HG03521 (cell line): ENCODE measurements around the gene TLE4.
"Not testable (repeated sequence)": the region's sequence is repeated elsewhere in the genome, so short reads cannot be mapped to it uniquely, and the experiment has no call there.

Experiments used
- ATAC-seq: cut with Tn5 transposase; IDR thresholded peaks from one replicate; pipeline ENCODE4 v1.9.1; 2021; ENCODE audit warnings: mild to moderate bottlenecking, moderate library complexity; ENCODE audit not compliant: unreplicated experiment

Gene TLE4

DNA sequence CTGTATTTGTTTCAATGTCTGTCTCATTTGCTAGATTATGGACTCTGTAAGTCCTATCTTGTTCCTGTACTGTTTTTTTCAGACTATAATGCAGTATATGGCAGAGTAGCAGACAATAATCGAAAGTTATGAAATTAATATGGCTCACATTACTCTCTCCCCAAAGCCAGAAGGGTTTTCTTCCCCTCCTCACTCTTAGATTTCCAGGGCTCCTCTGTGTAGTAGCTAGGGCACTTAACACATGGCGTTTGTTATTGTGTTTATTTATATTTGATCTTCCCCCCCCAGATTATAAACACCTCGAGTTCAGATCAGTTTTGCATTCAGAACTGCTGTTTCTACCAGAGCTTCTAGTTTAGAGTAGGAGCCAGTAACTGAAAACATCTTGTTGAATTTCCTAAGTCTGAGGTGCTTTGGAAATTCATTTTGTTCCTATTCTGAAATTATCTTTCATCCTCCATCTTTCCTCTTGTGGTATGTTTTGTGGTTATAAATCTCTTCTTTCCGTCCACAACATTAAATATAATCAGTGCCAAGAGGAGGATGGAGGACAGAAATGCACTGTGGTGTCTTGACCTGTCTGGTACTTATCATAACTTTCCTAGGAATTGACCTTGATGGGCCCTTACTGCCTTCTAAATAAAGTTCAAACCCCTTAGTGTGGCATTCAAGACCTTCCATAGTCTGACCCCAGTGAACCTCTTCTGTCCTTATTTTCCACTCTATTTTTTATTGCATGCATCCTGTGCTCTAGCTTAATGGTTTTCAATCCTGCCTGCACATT is 27.0 kb downstream of the TLE4 start:
- ATAC-seq: no peak

GRCh38 chr9:79600466-79600865 is 28.7 kb downstream of the TLE4 start:
- ATAC-seq: no peak

DNA sequence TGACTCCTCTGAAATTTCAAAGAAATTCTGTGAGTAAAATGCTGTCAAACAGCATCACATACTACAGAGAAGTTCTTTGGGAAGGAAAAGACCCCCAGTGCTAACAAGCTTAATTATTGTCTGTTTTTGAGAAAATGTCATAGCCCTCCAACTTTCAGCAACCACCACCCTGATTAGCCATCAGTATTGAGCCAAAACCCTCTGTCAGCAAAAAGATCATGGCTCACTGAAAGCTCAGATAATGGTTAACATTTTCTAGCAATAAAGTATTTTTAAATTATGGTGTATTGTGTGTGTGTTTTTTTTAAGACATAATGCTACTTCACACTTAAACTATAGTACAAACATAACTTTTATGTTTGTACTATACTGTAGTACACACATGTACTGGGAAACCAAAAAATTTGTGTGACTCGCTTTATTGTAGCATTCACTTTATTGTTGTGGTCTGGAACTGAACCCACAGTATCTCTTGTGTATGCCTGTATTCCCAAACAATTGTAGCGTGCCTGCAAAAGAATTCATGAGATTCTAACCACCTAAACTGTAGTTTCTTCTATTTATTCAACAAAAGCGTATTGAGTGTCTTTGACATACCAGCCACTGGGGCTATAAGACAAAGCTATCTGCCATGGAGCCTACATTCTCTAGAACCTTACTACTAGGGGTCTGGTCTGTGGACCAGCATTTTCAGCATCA is 31.6 kb downstream of the TLE4 start:
- no peak for ATAC-seq

DNA sequence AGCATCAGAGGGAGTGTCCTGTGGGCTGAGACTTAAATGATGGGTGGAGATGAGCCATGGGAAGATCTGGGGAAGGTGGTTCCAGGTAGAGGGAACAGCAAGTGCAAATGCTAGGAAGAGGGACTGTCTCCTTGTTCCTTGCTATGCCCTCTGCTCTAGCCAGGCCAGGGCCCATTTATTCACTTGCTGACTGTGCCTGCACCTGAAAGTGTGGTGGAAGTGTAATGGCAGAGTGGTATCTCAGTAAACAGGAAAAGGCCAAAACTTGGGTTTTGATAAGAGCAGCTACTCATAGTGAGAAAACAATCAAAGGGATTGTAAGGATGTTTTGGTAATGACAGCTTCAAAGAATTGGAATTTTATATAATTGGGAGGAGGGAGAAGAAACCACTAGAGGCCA is 32.4 kb downstream of the TLE4 start:
- no peak for ATAC-seq

DNA sequence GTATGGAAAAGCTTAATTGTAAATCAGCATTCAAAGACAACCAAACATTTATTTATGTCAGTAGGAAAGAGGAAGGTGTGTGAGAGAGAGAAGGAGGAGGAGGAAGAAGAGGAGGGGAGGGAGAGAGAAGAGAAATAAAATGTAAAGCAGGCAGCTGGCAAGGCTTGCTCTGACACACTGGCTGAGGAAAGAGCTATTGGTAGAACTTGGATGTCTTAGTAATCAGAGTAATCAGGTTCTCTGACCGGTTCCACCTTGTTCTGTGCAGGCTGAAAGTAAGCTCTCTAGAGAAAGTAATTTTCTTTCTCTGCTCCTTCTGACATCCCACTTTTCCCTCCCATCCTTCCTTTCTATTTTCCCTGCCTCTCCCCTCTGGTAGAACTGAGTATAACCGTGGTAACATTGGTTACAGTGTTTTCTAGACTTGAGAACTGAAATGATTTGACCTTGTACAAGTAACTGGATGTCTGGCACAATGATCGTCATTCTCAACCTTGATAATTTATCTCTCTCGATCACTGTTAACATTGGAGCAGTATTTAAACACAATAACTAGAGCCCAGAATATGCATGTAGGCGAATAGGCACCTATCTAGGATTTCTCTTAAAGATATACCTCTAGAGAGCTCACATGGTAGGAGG is 33.3 kb downstream of the TLE4 start:
- no peak for ATAC-seq

GRCh38 chr9:79606529-79606928 is 34.8 kb downstream of the TLE4 start:
- ATAC-seq: not testable (repeated sequence)

DNA sequence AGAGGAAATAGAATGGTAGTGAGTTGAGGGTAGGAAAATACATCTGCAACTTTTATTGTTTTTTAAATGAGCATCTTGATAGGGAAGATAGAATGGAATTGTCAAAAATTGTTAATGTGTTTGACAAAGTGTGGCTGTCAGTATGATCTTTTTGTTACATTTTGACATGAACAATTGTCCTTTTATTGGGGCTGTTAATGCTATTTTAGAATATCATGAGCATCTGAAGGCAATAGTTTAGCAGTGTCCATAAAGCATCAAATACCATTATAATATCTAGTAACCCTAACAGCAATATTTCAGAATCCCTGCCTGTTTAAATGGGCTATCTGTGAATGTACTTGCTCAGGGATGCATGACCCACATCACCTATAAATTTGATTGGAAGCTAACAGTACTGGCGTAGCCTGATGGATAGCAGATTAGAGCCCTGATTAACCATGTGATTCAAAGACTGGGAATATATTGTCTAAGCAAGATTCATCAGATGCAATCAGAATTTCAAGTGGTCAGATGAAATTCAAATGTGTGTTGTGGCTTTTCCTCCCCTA is 37.8 kb downstream of the TLE4 start:
- ATAC-seq: no peak

DNA sequence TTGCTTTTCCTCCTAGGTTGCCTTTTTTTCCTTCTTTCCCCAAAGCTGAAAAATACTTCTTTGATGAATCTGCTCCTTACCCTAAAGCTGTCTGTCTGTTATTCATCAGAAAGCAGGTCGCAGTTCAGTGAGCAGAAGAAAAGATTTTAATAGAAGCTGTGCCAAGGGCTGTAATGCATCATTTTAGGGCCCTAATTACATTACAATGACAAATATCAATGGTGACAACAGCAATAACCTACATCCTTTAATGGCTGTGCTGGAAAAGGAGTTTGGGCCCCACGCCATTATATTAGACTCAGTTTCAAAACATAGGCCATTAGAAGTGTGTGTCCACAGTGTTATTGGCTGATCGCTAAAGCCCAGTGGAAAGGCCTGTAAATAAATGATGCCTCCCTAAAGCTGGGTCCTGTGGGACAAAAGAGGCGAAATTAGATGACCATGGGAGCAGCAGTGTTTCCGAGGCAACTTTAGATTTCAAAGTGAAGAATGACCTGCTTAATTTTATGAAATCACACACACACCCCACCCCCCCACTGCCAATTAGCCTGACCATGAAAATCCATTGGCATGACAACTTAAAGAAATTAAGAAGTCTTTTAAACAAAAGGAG is 38.4 kb downstream of the TLE4 start:
- no peak for ATAC-seq

DNA sequence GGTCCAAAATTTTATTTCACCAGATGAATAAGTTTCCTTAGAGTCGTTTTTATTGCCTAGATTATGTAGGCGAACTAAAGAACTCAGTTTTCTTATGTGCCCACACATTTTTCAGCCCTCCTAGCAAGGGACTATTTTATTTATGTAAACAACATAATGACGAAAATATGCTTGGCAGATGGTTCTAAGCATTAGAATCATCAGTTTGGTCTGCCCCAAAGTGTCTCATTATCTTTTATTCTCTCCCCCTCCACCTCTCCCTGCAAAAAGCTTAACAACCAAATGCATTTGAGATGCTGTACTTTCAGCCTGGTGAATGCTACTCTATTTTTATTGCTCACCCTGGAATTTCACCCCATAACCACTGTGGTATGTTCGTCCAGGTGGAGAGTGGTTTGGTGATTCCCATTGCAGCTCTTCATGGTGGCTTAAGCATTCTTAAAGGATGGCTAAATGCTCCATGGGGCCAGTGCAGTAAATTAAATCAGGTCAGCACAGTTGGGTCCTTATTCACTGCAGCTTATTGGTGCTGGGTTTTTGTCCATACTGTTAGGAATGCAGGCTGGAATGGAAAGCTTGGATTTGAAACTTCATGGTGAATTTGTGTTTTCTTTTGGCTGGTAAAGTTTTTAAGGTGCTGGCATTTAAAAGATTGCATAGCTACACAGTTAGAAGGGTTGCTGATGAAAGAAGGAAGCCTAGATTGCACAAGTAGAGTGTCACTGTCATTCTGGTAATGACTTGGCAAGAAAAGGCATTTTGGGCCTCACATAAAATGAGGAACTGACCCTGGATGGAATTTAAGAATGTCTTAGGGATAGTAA is 39.2 kb downstream of the TLE4 start:
- ATAC-seq: peak; percentile 92

GRCh38 chr9:79613145-79613544 is 41.4 kb downstream of the TLE4 start:
- no peak for ATAC-seq

DNA sequence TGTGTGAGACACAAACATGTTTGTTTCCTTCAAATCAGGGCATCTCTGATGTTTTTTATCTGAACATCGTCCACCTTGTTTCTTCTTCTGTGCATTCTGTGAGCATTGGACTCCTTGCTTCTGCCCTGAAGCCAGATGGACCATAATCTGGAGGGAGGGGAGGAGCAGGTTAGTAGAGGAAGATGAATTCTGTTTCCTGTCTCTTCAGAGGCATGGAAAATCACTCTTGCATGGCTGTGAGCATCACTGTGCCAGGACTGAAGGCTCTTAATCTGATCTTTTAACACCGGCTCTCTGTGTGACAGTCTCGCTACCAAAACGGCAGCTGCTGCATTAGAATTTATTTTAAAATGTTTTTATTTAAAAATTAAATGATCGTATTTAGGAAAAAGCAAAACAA is 43.3 kb downstream of the TLE4 start:
- ATAC-seq: no peak

DNA sequence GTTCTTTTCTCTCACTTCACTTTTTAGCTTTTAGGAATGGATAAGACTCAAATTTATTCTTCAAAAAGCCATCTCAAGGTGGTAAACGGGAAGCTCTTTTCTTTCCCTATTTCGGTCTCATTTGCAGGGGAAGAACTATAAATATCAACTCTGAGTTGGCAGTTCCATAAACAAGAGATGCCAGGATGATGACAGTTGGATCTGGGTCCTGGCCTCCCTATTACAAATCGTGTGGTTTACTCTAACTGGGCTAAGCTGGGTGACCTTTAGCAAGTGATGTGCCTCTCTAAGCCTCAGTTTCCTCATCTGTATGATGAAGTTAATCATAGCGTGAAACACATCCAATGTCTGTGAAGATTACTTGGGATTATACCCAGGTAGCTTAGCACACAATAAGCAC is 44.2 kb downstream of the TLE4 start:
- no peak for ATAC-seq

GRCh38 chr9:79616971-79617370 is 45.2 kb downstream of the TLE4 start:
- ATAC-seq: no peak

DNA sequence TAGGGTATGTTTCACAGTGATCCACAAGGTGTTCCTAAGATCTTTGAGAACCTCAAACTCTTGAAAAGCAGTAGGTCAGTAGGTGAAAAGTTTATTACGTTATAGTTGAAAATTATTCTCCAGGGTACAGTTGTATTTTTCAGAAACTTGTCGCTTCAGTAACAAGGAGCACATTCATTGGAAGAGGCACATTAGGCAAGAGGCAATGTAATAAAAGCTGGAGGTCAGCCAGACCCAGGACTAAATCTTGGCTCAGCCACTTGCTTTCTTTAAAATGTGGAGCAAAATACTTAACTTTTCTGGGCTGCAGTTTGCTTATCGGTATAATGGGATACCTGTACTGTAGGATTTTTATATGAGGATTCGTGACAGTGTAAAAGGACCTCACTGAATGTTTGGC is 45.6 kb downstream of the TLE4 start:
- no peak for ATAC-seq

DNA sequence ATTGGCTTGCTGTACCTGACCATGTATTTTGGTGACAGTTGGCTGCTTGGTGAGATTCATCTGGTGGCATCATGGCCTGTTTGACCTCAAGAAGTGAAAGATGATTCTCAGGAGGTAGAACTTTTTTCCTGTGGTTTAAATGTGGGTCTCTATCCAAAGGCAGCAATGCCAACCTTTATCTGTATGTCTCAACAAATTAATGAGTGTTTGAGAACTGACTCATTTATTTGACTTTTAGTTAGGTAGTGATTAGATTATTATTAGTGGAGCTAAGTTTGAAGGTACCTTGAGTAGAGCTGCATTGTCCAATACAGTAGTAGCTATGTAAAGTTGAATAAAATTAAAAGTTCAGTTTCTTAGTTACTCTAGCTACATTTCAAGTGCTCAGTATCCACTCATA is 48.2 kb downstream of the TLE4 start:
- no peak for ATAC-seq

DNA sequence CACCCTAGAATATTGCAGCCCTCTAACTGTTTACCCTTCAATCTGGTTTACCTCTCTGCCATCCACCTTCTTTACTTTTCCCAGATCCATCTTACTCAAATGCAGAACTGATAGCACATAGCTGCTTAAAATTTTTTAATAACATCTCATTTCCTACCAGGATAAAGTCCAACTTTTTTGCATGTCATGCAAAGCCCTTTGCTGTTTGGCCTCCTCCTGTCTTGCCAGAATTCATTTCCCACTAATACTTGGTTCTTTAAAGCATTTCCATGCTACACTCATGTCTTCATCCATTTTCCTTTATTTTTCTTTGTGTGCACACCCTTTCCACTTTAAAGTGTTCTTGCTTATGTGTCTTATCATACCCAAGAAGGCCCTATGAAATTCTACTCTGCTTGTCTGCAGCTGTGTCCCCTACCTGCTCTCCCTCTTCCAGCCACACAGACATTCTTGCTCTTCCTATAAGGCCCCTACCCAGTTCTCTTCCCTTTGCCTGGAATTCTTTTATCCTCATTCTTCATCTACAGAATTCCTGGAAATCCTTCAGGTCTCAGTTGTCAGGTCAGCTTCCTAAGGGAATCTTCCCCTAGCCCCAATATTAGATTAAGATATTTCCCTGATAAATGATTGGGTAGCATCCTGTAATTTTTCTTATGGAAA is 50.3 kb downstream of the TLE4 start:
- ATAC-seq: no peak

- ATAC-seq: peak; percentile 86
Measured at GRCh38 chr9:79623799-79624721, 52.3 kb downstream of the TLE4 start.

DNA sequence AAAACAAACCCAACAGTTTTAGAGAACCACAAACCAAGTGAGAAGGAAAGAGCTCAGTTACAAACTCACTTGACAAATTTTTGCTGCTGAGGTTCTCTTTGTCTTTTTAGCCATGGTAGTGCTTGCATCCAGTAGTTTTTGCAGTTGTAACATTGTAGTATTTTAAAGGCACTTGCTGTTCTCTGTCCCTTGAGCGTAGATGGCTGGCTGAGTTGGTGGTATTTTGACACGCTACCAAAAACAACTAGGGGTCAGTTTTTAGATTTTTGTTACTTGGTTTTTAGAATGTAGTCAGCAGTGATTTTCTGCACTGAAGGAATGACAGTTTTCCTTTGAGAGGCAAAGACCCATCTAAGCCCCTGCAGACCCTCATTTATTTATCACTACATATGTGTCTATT is 58.0 kb downstream of the TLE4 start:
- no peak for ATAC-seq
